Measurements from ENCODE around the gene GARIN6. TPM values are rescaled to one million over a fixed set of nuclear protein-coding genes. Genes with fewer than 3 reads are reported as not detected.
A peak's percentile ranks its signal among the peaks of the same experiment; 100 is the strongest.
"Not testable (repeated sequence)": the region's sequence is repeated elsewhere in the genome, so short reads cannot be mapped to it uniquely, and the experiment has no call there.

Gene GARIN6
- total RNA-seq, 1 donor from 2014 or later = not detected

DNA sequence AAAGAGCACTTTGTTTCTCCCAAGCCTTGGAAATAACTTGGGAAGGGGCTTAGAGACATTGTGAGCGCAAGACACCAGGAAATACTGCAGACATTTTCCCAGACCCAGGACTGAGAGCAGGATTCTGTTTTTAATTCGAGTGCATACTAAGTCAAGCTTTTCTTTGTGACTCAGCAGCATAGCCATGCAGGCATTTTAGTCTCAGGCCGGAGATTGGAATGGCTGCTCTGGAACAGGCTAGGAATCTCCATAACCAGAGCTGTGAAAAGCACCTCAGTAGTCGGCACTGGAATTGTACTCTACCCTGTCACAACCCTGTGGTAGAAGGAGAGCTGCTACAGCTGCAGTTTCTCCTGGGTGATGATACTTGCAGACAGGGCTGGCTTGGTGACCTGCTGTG, 28.9 kb upstream of the GARIN6 start:
- H3K36me3 ChIP-seq (ENCODE audit: control insufficient read depth, insufficient read depth, low read length) = no peaks in the 10 kb centered on the region
- TF ChIP-seq, protein P1, sequence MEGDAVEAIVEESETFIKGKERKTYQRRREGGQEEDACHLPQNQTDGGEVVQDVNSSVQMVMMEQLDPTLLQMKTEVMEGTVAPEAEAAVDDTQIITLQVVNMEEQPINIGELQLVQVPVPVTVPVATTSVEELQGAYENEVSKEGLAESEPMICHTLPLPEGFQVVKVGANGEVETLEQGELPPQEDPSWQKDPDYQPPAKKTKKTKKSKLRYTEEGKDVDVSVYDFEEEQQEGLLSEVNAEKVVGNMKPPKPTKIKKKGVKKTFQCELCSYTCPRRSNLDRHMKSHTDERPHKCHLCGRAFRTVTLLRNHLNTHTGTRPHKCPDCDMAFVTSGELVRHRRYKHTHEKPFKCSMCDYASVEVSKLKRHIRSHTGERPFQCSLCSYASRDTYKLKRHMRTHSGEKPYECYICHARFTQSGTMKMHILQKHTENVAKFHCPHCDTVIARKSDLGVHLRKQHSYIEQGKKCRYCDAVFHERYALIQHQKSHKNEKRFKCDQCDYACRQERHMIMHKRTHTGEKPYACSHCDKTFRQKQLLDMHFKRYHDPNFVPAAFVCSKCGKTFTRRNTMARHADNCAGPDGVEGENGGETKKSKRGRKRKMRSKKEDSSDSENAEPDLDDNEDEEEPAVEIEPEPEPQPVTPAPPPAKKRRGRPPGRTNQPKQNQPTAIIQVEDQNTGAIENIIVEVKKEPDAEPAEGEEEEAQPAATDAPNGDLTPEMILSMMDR (IDR thresholded peaks at IDR 0.05; ENCODE audit: insufficient read depth, low read length, severe bottlenecking) = no peak
- no peaks in the 10 kb centered on the region for H3K27me3 ChIP-seq (ENCODE audit: control insufficient read depth, insufficient read depth, low read length)
- DNase-seq (ENCODE audit: low read depth) (no peak), FAIRE-seq (no peak)
- H3K4me3 ChIP-seq (ENCODE audit: low read depth, low read length) = no peak overlapping the region

DNA sequence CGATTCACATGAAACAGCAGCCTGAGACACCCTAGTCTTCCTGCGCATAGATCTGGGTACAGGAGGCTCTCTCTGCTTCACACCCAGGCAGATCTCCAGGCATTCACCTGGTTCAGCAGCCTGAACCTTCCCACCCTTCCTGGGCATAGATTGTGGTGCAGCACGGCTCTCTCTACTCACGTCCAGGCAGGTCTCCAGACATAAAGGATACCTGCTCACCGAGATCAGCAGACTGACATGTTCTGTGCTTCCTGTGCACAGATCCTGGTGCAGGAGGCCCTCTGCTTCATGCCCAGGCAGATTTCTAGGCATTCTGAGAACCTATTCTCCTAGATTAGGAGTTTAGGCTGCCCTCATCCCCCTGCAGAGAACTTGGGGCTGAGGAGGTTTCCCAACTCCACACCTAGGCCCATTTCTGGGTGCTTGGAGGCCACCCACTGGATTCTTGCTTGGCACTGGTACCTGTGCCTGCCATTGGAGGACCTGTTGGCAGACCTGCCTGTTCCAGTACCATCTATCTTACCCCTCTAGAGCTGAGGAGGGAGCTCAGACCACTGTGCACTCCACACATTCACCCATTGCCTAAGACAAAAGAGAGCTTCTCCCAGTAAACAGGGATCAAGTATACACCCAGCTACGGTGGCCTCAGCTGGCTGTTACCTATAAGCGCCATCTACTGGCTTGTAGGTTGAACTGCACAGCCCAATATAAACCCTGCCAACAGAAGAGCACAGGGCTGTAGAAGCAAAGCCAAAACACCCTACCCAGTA, 28.0 kb upstream of the GARIN6 start:
- DNase-seq (ENCODE audit: low read depth) (peak; percentile 27), FAIRE-seq (peak; percentile 64)
- no peak overlapping the region for H3K4me3 ChIP-seq (ENCODE audit: low read depth, low read length)
- no peaks in the 10 kb centered on the region for H3K36me3 ChIP-seq (ENCODE audit: control insufficient read depth, insufficient read depth, low read length)
- TF ChIP-seq, protein P1 (IDR thresholded peaks at IDR 0.05; ENCODE audit: insufficient read depth, low read length, severe bottlenecking) = peak; percentile 53
- H3K27me3 ChIP-seq (ENCODE audit: control insufficient read depth, insufficient read depth, low read length) = no peaks in the 10 kb centered on the region

DNA sequence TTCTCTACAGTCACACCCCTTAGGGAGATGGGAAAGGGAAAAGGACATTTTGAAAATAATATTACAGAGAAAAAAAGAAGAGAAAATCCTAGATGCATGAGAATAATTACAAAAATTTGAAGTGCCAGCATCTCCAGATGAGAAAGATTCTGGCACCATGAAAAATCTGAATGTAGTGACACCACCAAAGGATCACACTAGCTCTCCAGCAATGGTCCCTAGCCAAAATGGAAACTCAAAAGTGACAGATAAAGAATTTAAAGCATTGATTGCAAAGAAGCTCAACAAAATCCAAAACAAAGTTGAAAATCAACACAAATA, 27.4 kb upstream of the GARIN6 start:
- Histone ChIP-seq H3K4me3 (ENCODE audit: low read depth, low read length) (no peak overlapping the region), H3K36me3 (ENCODE audit: control insufficient read depth, insufficient read depth, low read length) (no peaks in the 10 kb centered on the region), H3K27me3 (ENCODE audit: control insufficient read depth, insufficient read depth, low read length) (no peaks in the 10 kb centered on the region)
- FAIRE-seq (no peak), DNase-seq (ENCODE audit: low read depth) (no peak)
- TF ChIP-seq, protein P1 (IDR thresholded peaks at IDR 0.05; ENCODE audit: insufficient read depth, low read length, severe bottlenecking) = no peak

DNA sequence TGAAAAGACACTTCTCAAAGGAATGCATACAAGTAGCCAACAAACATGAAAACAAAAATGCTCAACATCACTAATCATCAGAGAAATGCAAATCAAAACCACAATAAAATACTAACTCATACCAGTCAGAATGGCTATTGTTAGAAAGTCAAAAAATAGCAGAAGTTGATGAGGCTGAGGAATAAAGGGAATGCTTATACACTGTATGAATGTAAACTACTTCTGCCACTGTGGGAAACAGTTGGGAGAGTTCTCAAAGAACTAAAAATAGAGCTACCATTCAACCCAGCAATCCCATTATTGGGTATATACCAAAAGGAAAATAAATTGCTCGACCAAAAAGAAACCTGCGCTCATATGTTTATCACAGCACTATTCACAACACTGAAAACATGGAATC, 23.0 kb upstream of the GARIN6 start:
- H3K36me3 ChIP-seq (ENCODE audit: control insufficient read depth, insufficient read depth, low read length); FAIRE-seq; H3K27me3 ChIP-seq (ENCODE audit: control insufficient read depth, insufficient read depth, low read length); H3K4me3 ChIP-seq (ENCODE audit: low read depth, low read length); DNase-seq (ENCODE audit: low read depth): not testable (repeated sequence)

DNA sequence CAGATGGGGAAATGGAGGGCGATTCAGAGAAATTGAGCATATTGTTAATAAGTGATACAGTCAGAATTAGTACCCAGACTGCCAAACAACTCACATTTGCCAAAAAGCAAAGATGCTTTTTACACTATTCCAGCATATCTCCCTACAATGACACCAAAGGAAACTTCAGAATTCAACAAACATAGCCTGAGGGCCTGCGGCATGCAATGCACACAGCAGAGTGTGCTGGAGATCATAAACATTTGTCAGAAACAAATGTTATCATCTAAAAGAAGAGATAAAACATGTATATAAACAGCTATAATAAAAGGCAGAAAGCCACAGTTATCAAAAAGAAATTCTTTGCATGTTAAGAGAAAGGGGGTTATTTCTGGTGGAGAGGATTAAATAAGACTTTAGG, 20.1 kb upstream of the GARIN6 start:
- no peak for FAIRE-seq

DNA sequence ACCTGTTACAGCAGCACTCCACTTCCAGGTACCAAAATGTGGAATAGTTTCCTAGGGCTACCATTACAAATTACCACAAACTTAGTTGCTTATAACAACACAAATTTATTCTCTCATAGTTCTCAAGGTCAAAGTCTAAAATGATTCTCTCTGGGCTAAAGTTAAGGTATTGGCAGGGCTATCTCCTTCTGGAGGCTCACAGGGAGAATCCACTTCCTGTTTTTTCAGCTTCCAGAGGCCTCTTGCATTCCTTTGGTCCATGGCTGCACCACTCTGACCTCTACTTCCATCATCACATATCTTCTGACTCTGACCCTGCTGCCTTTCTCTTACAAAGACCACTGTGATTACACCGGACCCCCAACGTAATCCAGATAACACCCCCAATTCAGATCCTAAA, 2.9 kb upstream of the GARIN6 start:
- no peak for FAIRE-seq
- no peak overlapping the region for H3K4me3 ChIP-seq (ENCODE audit: low read depth, low read length)

More for the DNA sequence above, 20.1 kb upstream of the GARIN6 start:
- TF ChIP-seq, protein P1 (IDR thresholded peaks at IDR 0.05; ENCODE audit: insufficient read depth, low read length, severe bottlenecking) = no peak
- Histone ChIP-seq H3K36me3 (ENCODE audit: control insufficient read depth, insufficient read depth, low read length) (no peaks in the 10 kb centered on the region), H3K27me3 (ENCODE audit: control insufficient read depth, insufficient read depth, low read length) (no peaks in the 10 kb centered on the region), H3K4me3 (ENCODE audit: low read depth, low read length) (no peak overlapping the region)
- no peak for DNase-seq (ENCODE audit: low read depth)

More for the DNA sequence above, 2.9 kb upstream of the GARIN6 start:
- no peaks in the 10 kb centered on the region for H3K36me3 ChIP-seq (ENCODE audit: control insufficient read depth, insufficient read depth, low read length)
- no peaks in the 10 kb centered on the region for H3K27me3 ChIP-seq (ENCODE audit: control insufficient read depth, insufficient read depth, low read length)
- TF ChIP-seq, protein P1 (IDR thresholded peaks at IDR 0.05; ENCODE audit: insufficient read depth, low read length, severe bottlenecking) = no peak
- no peak for DNase-seq (ENCODE audit: low read depth)
